RWPE2 (cell line): ENCODE measurements around the gene LRRC30.
"Not testable (repeated sequence)": the region's sequence is repeated elsewhere in the genome, so short reads cannot be mapped to it uniquely, and the experiment has no call there.

Source experiments
- ATAC-seq: fragments of 200-7000 bp; cut with Tn5 transposase; 3 replicates; pipeline ENCODE4 v1.9.1; 2021; ENCODE audit warnings: low read depth
- DNase-seq: peaks from one replicate; pipeline ENCODE4 v3.0.0-alpha.2; 2020; ENCODE audit warnings: low spot score
- H3K27ac ChIP-seq: fragments of 450-650 bp; 2 replicates; pipeline ENCODE4 v1.5.1; 2017; ENCODE audit warnings: mild to moderate bottlenecking; ENCODE audit not compliant: poor library complexity, severe bottlenecking
- H3K27me3 ChIP-seq: fragments of 250-450 bp; sonication (Bioruptor Pico); 2 replicates; pipeline ENCODE4 v1.5.1; 2021; ENCODE audit warnings: mild to moderate bottlenecking, moderate library complexity; ENCODE audit not compliant: insufficient read depth, poor library complexity, severe bottlenecking
- H3K36me3 ChIP-seq: fragments of 250-450 bp; sonication (Bioruptor Pico); 2 replicates; pipeline ENCODE4 v1.5.1; 2020; ENCODE audit warnings: low read depth, mild to moderate bottlenecking, moderate library complexity
- H3K4me1 ChIP-seq: fragments of 250-450 bp; sonication (Bioruptor Pico); 2 replicates; pipeline ENCODE4 v1.5.1; 2021; ENCODE audit warnings: mild to moderate bottlenecking, moderate library complexity; ENCODE audit not compliant: insufficient read depth, poor library complexity, severe bottlenecking
- H3K4me3 ChIP-seq: fragments of 250-450 bp; sonication (Bioruptor Pico); 2 replicates; pipeline ENCODE4 v1.5.1; 2021; ENCODE audit warnings: mild to moderate bottlenecking, moderate library complexity; ENCODE audit not compliant: severe bottlenecking
- H3K9me3 ChIP-seq: fragments of 250-450 bp; sonication (Bioruptor Pico); 2 replicates; pipeline ENCODE4 v1.5.1; 2021; ENCODE audit warnings: mild to moderate bottlenecking, moderate library complexity; ENCODE audit not compliant: severe bottlenecking
- TF ChIP-seq, protein P1 (sequence below): fragments of 450-650 bp; IDR thresholded peaks from one replicate; pipeline ENCODE4 v1.5.1; 2017; ENCODE audit warnings: mild to moderate bottlenecking, moderate library complexity; ENCODE audit not compliant: poor library complexity, severe bottlenecking

Gene LRRC30

DNA sequence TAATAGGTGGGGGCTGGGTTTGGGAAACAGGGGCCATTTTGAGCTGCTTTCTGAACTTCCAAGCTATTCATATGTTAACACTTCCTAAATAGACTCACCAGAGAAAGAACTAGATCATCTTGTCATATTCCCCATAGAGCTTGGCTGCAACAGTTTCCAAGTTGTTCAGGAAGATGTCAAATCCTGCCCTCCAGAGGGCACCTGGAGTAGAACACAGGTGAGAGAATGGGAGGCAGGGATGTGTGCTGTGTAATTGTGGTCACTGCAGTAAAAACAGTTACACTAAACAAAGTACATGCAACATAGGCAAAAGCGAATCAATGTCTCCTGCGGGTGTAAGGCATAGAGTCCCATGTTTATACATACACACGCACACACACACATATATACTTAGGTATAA, 34.5 kb upstream of the LRRC30 start:
- Histone ChIP-seq H3K4me1 (no peaks in the 10 kb centered on the region), H3K9me3 (no peaks in the 10 kb centered on the region), H3K27ac (no peak overlapping the region), H3K36me3 (no peaks in the 10 kb centered on the region), H3K4me3 (no peak overlapping the region), H3K27me3 (no peaks in the 10 kb centered on the region)
- DNase-seq (no peak), ATAC-seq (no peak)
- TF ChIP-seq, protein P1, sequence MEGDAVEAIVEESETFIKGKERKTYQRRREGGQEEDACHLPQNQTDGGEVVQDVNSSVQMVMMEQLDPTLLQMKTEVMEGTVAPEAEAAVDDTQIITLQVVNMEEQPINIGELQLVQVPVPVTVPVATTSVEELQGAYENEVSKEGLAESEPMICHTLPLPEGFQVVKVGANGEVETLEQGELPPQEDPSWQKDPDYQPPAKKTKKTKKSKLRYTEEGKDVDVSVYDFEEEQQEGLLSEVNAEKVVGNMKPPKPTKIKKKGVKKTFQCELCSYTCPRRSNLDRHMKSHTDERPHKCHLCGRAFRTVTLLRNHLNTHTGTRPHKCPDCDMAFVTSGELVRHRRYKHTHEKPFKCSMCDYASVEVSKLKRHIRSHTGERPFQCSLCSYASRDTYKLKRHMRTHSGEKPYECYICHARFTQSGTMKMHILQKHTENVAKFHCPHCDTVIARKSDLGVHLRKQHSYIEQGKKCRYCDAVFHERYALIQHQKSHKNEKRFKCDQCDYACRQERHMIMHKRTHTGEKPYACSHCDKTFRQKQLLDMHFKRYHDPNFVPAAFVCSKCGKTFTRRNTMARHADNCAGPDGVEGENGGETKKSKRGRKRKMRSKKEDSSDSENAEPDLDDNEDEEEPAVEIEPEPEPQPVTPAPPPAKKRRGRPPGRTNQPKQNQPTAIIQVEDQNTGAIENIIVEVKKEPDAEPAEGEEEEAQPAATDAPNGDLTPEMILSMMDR, result peak; percentile 9

DNA sequence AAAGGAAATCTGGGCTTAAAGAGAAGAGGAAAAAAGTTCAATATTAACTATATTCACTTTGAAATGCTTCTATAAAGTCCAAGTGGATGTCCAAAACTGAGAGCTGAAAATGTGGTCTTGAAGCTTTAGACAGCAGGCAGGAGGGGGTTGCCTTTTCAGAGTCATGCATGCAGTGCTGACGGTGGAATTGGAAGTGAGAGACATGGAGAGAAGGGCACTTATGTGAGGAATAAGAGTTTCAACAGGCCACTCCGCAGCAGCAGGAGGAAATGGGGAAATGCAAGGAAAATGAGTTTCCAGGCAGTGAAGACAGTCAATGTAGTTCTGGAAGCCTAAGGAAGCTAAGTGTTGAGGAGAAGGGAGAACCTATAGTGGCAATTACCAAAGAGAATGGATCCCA, 33.0 kb upstream of the LRRC30 start:
- H3K27me3 ChIP-seq, result no peaks in the 10 kb centered on the region
- H3K9me3 ChIP-seq, result no peaks in the 10 kb centered on the region
- TF ChIP-seq, protein P1, result no peak
- no peaks in the 10 kb centered on the region for H3K36me3 ChIP-seq
- ATAC-seq (no peak), DNase-seq (no peak)
- H3K4me3 ChIP-seq, result no peak overlapping the region
- no peaks in the 10 kb centered on the region for H3K4me1 ChIP-seq
- H3K27ac ChIP-seq, result no peak overlapping the region

DNA sequence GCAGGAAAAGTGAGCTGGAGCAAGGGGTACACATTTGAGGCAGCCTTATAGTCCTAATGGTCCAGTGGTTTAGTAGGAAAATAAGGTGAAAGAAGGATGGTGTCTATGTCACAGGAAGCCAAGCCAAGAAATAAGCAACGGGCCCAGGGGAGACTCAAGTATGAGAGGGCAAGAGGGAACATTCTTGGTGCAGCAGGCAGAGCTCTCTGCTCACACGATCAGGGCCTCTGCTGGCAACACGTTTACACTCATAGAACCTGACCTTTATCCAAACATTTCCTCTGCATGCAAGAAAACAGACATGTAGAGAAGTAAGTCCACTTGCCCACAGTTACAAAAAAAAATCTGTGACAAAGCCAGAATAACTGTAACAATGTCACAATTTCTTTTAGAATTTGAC, 32.6 kb upstream of the LRRC30 start:
- Histone ChIP-seq H3K27me3 (no peaks in the 10 kb centered on the region), H3K36me3 (no peaks in the 10 kb centered on the region), H3K4me1 (no peaks in the 10 kb centered on the region), H3K9me3 (no peaks in the 10 kb centered on the region), H3K27ac (no peak overlapping the region), H3K4me3 (no peak overlapping the region)
- TF ChIP-seq, protein P1, result no peak
- DNase-seq, result no peak
- ATAC-seq, result no peak

- no peak overlapping the region for H3K27ac ChIP-seq
- H3K36me3 ChIP-seq, result no peaks in the 10 kb centered on the region
- no peaks in the 10 kb centered on the region for H3K27me3 ChIP-seq
- DNase-seq (no peak), ATAC-seq (no peak)
- TF ChIP-seq, protein P1, result no peak
- H3K9me3 ChIP-seq, result no peaks in the 10 kb centered on the region
- H3K4me3 ChIP-seq, result no peak overlapping the region
- H3K4me1 ChIP-seq, result no peaks in the 10 kb centered on the region
These were observed 29.8 kb upstream of the LRRC30 start for GRCh38 chr18:7201096-7201495.

DNA sequence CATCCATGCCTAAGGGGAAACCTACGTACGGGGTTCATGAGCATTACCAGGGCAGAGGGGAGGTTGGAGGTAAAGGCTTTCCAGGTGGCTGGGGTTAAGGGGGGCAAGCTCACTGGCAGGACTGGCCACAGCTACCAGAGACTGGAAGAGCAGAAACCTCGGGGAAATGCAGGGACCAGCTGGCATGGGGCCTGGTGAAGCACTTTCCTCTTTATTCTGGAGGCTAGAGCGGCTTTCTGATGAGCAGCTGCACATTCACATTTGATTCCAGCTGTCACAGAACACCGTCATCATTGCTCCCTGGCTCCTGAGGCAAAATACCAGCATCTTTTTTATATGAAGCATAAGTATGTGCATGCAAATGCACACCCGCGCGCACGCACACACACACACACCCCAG, 28.7 kb upstream of the LRRC30 start:
- no peak overlapping the region for H3K4me3 ChIP-seq
- H3K36me3 ChIP-seq, result no peaks in the 10 kb centered on the region
- no peaks in the 10 kb centered on the region for H3K9me3 ChIP-seq
- ATAC-seq (no peak), DNase-seq (no peak)
- H3K4me1 ChIP-seq, result no peaks in the 10 kb centered on the region
- TF ChIP-seq, protein P1, result no peak
- H3K27me3 ChIP-seq, result no peaks in the 10 kb centered on the region
- H3K27ac ChIP-seq, result no peak overlapping the region

DNA sequence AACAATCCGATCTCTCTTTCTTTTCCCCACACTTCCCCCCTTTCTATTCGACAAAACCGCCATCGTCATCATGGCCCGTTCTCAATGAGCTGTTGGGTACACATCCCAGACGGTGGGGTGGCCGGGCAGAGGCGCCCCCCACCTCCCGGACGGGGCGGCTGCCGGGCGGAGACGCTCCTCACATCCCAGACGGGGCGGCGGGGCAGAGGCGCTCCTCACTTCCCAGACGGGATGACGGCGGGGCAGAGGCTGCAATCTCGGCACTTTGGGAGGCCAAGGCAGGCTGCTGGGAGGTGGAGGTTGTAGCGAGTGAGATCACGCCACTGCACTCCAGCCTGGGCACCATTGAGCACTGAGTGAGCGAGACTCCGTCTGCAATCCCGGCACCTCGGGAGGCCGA, 27.3 kb upstream of the LRRC30 start:
- H3K36me3 ChIP-seq, H3K4me1 ChIP-seq, H3K9me3 ChIP-seq, DNase-seq, ATAC-seq, H3K4me3 ChIP-seq, H3K27me3 ChIP-seq, H3K27ac ChIP-seq: not testable (repeated sequence)
